Measurements from ENCODE around the gene NUP214.
"Not testable (repeated sequence)": the region's sequence is repeated elsewhere in the genome, so short reads cannot be mapped to it uniquely, and the experiment has no call there.

Gene NUP214

GRCh38 chr9:131112374-131113154, 12.8 kb upstream of the NUP214 start:
- H3K4me3 ChIP-seq (ENCODE audit: low read length) = no peak overlapping the region
- no peak for TF ChIP-seq CTCF (IDR thresholded peaks at IDR 0.05; ENCODE audit: insufficient read depth, low read depth, low read length, missing control alignments)
- DNase-seq (ENCODE audit: low read depth) = peak; percentile 68

GRCh38 chr9:131113655-131114054, 11.7 kb upstream of the NUP214 start:
- DNase-seq (ENCODE audit: low read depth) = peak; percentile 31
- H3K4me3 ChIP-seq (ENCODE audit: low read length) = no peak overlapping the region
- TF ChIP-seq CTCF (IDR thresholded peaks at IDR 0.05; ENCODE audit: insufficient read depth, low read depth, low read length, missing control alignments) = no peak

GRCh38 chr9:131114084-131114535, 11.3 kb upstream of the NUP214 start:
- no peak for DNase-seq (ENCODE audit: low read depth)
- TF ChIP-seq CTCF (IDR thresholded peaks at IDR 0.05; ENCODE audit: insufficient read depth, low read depth, low read length, missing control alignments) = no peak
- H3K4me3 ChIP-seq (ENCODE audit: low read length) = no peak overlapping the region

DNA sequence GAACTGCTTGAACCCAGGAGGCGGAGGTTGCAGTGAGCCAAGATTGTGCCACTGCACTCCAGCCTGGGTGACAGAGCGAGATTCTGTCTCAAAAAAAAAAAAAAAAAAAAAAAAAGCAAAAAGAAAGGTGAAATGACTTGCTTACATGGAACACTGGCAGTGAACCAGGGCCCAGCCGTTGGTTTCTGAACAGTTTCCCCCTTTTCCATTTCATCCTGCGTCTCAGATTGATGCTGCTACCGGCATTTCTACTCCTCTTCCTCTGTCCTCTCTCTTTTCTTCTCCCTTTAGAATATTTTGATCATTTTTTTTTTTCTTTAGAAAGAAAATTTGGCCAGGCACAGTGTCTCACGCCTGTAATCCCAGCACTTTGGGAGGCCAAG, 10.0 kb upstream of the NUP214 start:
- H3K4me3 ChIP-seq (ENCODE audit: low read length); DNase-seq (ENCODE audit: low read depth): not testable (repeated sequence)

DNA sequence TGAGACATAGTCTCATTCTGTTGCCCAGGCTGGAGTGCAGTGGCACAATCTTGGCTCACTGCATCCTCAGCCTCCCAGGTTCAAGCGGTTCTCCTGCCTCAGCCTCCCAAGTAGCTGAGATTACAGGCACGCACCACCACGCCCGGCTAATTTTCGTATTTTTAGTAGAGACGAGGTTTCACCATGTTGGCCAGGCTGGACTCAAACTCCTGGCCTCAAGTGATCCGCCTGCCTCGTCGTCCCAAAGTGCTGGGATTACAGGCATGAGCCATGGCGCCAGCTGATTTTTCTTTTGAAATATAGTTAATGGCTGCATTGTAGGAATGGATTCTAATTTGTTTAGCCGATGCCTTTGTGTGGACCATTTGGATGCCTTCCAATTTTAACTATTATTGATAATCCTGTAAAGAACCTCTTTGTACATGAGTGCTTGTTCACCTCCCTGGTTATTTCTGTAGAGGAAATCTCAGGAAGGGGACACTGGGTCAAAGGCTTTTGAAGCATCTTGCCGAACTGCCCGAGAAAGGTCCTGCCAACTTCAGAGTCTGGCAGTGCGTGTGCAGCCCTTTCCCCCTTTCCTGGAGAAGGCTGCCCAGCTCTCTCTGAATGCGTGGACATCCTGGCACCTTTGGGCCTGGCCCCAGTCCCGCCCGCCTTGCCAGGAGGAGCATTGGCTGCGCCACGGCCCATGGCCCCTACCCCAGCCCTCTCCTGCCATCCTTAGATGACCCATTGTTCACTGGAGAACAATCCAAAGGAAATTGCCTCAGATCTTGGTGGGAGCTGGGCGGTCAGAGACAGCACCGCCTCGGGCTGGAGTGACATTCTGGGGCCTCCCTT, 8.9 kb upstream of the NUP214 start:
- no peak for TF ChIP-seq CTCF (IDR thresholded peaks at IDR 0.05; ENCODE audit: insufficient read depth, low read depth, low read length, missing control alignments)
- no peak overlapping the region for H3K4me3 ChIP-seq (ENCODE audit: low read length)
- no peak for DNase-seq (ENCODE audit: low read depth)

GRCh38 chr9:131117121-131117761, 8.1 kb upstream of the NUP214 start:
- no peak for DNase-seq (ENCODE audit: low read depth)
- no peak for TF ChIP-seq CTCF (IDR thresholded peaks at IDR 0.05; ENCODE audit: insufficient read depth, low read depth, low read length, missing control alignments)
- H3K4me3 ChIP-seq (ENCODE audit: low read length) = no peak overlapping the region

DNA sequence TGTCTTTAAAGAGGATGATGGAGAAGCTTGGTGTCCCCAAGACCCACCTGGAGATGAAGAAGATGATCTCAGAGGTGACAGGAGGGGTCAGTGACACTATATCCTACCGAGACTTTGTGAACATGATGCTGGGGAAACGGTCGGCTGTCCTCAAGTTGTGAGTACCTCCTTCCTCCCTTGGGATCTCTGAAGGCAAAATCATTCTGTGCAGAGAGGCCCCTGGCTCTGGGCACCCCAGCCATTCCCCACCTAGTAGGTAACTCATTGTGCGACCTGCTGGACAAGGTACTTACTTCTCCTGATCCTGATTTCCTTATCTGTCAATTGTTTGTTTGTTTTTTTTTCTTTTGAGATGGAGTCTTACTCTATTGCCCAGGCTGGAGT, 7.6 kb upstream of the NUP214 start:
- DNase-seq (ENCODE audit: low read depth) = no peak
- no peak overlapping the region for H3K4me3 ChIP-seq (ENCODE audit: low read length)
- TF ChIP-seq CTCF (IDR thresholded peaks at IDR 0.05; ENCODE audit: insufficient read depth, low read depth, low read length, missing control alignments) = no peak
